GM23338 (cell line): ENCODE data around the gene EIF2AK3. TPM values are rescaled to one million over a fixed set of nuclear protein-coding genes. Genes with fewer than 3 reads are reported as not detected.
A peak's percentile ranks its signal among the peaks of the same experiment; 100 is the strongest.

Experiments used
- ATAC-seq: fragments of 200-7000 bp; cut with Tn5 transposase; 3 replicates; pipeline ENCODE4 v1.9.1; 2020
- DNase-seq: peaks from one replicate; pipeline ENCODE4 v3.0.0-alpha.2; 2015; ENCODE audit warnings: low spot score
- H2AFZ ChIP-seq: fragments of 200-600 bp; sonication (generic); 2 replicates; pipeline ENCODE4 v1.8.0; 2016; ENCODE audit warnings: antibody characterized with exemption, mild to moderate bottlenecking, moderate library complexity
- H3F3A ChIP-seq: fragments of 200-600 bp; sonication (generic); replicated peaks from 2 replicates; pipeline ENCODE4 v1.8.0; 2017; ENCODE audit warnings: antibody characterized with exemption, mixed run types, low read depth
- H3K27ac ChIP-seq: fragments of 200-600 bp; sonication (generic); 2 replicates; pipeline ENCODE4 v1.6.1; 2016; ENCODE audit warnings: low read depth
- H3K27me3 ChIP-seq: fragments of 200-600 bp; sonication (generic); 2 replicates; pipeline ENCODE4 v1.8.0; 2016; ENCODE audit warnings: mild to moderate bottlenecking, mixed run types, moderate library complexity; ENCODE audit not compliant: insufficient read depth
- H3K36me3 ChIP-seq: fragments of 200-600 bp; sonication (generic); 2 replicates; pipeline ENCODE4 v1.8.0; 2016; ENCODE audit warnings: mild to moderate bottlenecking; ENCODE audit not compliant: insufficient read depth
- H3K4me1 ChIP-seq: fragments of 200-600 bp; sonication (generic); 2 replicates; pipeline ENCODE4 v1.8.0; 2016; ENCODE audit warnings: mild to moderate bottlenecking, moderate library complexity; ENCODE audit not compliant: insufficient read depth
- H3K4me2 ChIP-seq: fragments of 200-600 bp; sonication (generic); 2 replicates; pipeline ENCODE4 v1.7.1; 2017; ENCODE audit warnings: mixed run types
- H3K4me3 ChIP-seq: fragments of 200-600 bp; sonication (generic); 2 replicates; pipeline ENCODE4 v1.6.1; 2016; ENCODE audit warnings: mixed run types
- H3K79me2 ChIP-seq: fragments of 200-600 bp; sonication (generic); replicated peaks from 2 replicates; pipeline ENCODE4 v1.8.0; 2017; ENCODE audit warnings: mild to moderate bottlenecking; ENCODE audit not compliant: insufficient read depth
- H3K9me2 ChIP-seq: fragments of 200-600 bp; sonication (generic); 2 replicates; pipeline ENCODE4 v1.8.0; 2017; ENCODE audit not compliant: insufficient read depth
- H4K20me1 ChIP-seq: fragments of 200-600 bp; sonication (generic); replicated peaks from 2 replicates; pipeline ENCODE4 v1.8.0; 2017; ENCODE audit warnings: mild to moderate bottlenecking; ENCODE audit not compliant: insufficient read depth
- H3K27ac Mint-ChIP-seq: 2 replicates; pipeline ENCODE4 v1.8.0; 2020; ENCODE audit warnings: inconsistent platforms, mild to moderate bottlenecking, moderate library complexity, mixed read lengths
- H3K27me3 Mint-ChIP-seq: 3 replicates; pipeline ENCODE4 v1.8.0; 2022; ENCODE audit warnings: low read depth, mild to moderate bottlenecking, moderate library complexity, mixed read lengths, inconsistent platforms; ENCODE audit not compliant: insufficient read depth, poor library complexity
- H3K36me3 Mint-ChIP-seq: 3 replicates; pipeline ENCODE4 v1.8.0; 2021; ENCODE audit warnings: low read depth, mild to moderate bottlenecking, inconsistent platforms, moderate library complexity, mixed read lengths
- H3K4me1 Mint-ChIP-seq: 3 replicates; pipeline ENCODE4 v1.8.0; 2020; ENCODE audit warnings: mild to moderate bottlenecking, inconsistent platforms, mixed read lengths
- H3K4me3 Mint-ChIP-seq: 3 replicates; pipeline ENCODE4 v1.8.0; 2021; ENCODE audit warnings: moderate library complexity, mild to moderate bottlenecking, inconsistent platforms, mixed read lengths
- H3K9me3 Mint-ChIP-seq: 3 replicates; pipeline ENCODE4 v1.8.0; 2020; ENCODE audit warnings: moderate library complexity, mild to moderate bottlenecking, inconsistent platforms, mixed read lengths
- CREB1 ChIP-seq: fragments of 250-450 bp; sonication (Bioruptor Pico); IDR thresholded peaks from 2 replicates; pipeline ENCODE4 v1.5.0; 2020; ENCODE audit warnings: low read depth, mild to moderate bottlenecking, moderate library complexity
- ETS1 ChIP-seq: IDR thresholded peaks from 2 replicates; pipeline ENCODE4 v1.6.1; 2016; ENCODE audit warnings: antibody characterized with exemption
- EZH2phosphoT487 ChIP-seq: fragments of 200-600 bp; sonication (generic); IDR thresholded peaks from one replicate; pipeline ENCODE4 v1.8.1; 2018; ENCODE audit warnings: antibody characterized with exemption; ENCODE audit not compliant: unreplicated experiment
- JUNB ChIP-seq: IDR thresholded peaks from one replicate; pipeline ENCODE4 v1.6.1; 2016; ENCODE audit warnings: antibody characterized with exemption; ENCODE audit not compliant: unreplicated experiment
- NANOG ChIP-seq: IDR thresholded peaks from 2 replicates; pipeline ENCODE4 v1.6.1; 2016; ENCODE audit warnings: antibody characterized with exemption, borderline replicate concordance
- POLR2AphosphoS5 ChIP-seq: IDR thresholded peaks from 2 replicates; pipeline ENCODE4 v1.6.1; 2016; ENCODE audit warnings: antibody characterized with exemption, low read depth
- REST ChIP-seq: IDR thresholded peaks from one replicate; pipeline ENCODE4 v1.6.1; 2018; ENCODE audit warnings: antibody characterized with exemption; ENCODE audit not compliant: unreplicated experiment
- STAT1 ChIP-seq: IDR thresholded peaks from one replicate; pipeline ENCODE4 v1.6.1; 2016; ENCODE audit warnings: antibody characterized with exemption; ENCODE audit not compliant: unreplicated experiment
- ZNF114 ChIP-seq: fragments of 250-450 bp; sonication (Bioruptor Pico); IDR thresholded peaks from 2 replicates; pipeline ENCODE4 v1.5.0; 2020; ENCODE audit warnings: mild to moderate bottlenecking, moderate library complexity
- ZNF331 ChIP-seq: fragments of 250-450 bp; sonication (Bioruptor Pico); IDR thresholded peaks from 2 replicates; pipeline ENCODE4 v1.5.0; 2020; ENCODE audit warnings: low read depth, mild to moderate bottlenecking, moderate library complexity
- ZNF462 ChIP-seq: fragments of 250-450 bp; sonication (Bioruptor Pico); IDR thresholded peaks from 2 replicates; pipeline ENCODE4 v1.5.0; 2020; ENCODE audit warnings: mild to moderate bottlenecking, moderate library complexity
- polyA plus RNA-seq: library from polyadenylated mRNA; unstranded; fragments of >200 nt; fragmentation: Nextera tagmentation; extraction: Ambion mirVana; gene quantifications from 2 replicates; pipeline ENCODE4 v1.2.1, GENCODE V29; 2016
- total RNA-seq: library from RNA; depleted of rRNA; stranded (reverse); fragments of >200 nt; shearing (Covaris generic); gene quantifications from 2 replicates; pipeline ENCODE4 v1.2.3, GENCODE V29; 2014
- TF ChIP-seq, protein P1 (sequence below), 2 experiments: fragments of 200-600 bp in 1 of 2; sonication (generic) in 1 of 2; conservative IDR thresholded peaks; 2 replicates each; pipeline versions ENCODE4 v1.5.1 to v1.6.1; 2016 to 2017; ENCODE audit warnings: antibody characterized with exemption in 2 of 2, low read depth in 2 of 2, mild to moderate bottlenecking in 2 of 2, moderate library complexity in 1 of 2

EIF2AK3 gene
- total and polyA plus RNA-seq, 2 experiments from 2014 or later, result 5.9 to 24.2 TPM

DNA sequence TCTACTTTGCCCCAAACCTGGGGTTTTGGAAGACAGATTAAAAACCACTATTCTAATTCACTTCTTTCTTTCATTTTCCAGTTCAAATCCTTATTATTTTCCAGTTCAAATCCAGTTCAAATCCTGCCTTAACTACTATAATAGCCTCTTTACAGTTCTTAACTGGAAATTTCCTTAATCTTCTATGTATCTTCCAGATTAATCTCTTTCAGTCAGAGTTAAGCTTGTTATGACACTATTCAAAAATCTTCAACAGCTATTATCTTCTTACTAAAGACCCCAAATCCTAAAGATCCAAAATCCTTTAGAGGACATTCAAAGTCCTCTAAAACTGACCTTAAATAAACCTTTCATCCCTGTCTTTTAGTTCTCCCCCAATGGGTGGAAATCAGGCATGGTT, 30.1 kb downstream of the EIF2AK3 start (continued):
- TF ChIP-seq ETS1, result no peak
- no peak for TF ChIP-seq STAT1
- TF ChIP-seq EZH2phosphoT487, result no peak
- no peak for TF ChIP-seq CREB1 (CRISPR knock-in tag)

GRCh38 chr2:88596141-88596830, 31.0 kb downstream of the EIF2AK3 start:
- Histone ChIP-seq H3K79me2 (peaks cover 18% of the 10 kb centered on the region), H3K36me3 (no peaks in the 10 kb centered on the region; the same call in 1 of the 2 replicates), H3K27ac (peak overlapping the region; percentile 8; the same call in 1 of the 2 replicates), H3K4me3 (no peak overlapping the region), H2AFZ (no peak overlapping the region), H4K20me1 (no peaks in the 10 kb centered on the region), H3F3A (no peaks in the 10 kb centered on the region), H3K4me1 (peaks cover 8% of the 10 kb centered on the region), H3K9me2 (no peaks in the 10 kb centered on the region), H3K4me2 (no peak overlapping the region), H3K27me3 (no peaks in the 10 kb centered on the region)
- no peaks in the 10 kb centered on the region for H3K27me3 Mint-ChIP-seq
- H3K4me3 Mint-ChIP-seq, result no peak overlapping the region
- peaks cover 16% of the 10 kb centered on the region for H3K4me1 Mint-ChIP-seq
- DNase-seq, result no peak
- H3K9me3 Mint-ChIP-seq, result no peaks in the 10 kb centered on the region
- peaks cover 16% of the 10 kb centered on the region; the same call in 2 of the 3 replicates for H3K36me3 Mint-ChIP-seq
- ATAC-seq, result no peak
- H3K27ac Mint-ChIP-seq, result no peak overlapping the region
- no peak for TF ChIP-seq ZNF462 (CRISPR knock-in tag)
- no peak for TF ChIP-seq NANOG
- TF ChIP-seq ZNF114 (CRISPR knock-in tag), result no peak
- TF ChIP-seq JUNB, result no peak
- no peak for TF ChIP-seq POLR2AphosphoS5
- TF ChIP-seq REST, result no peak
- TF ChIP-seq, protein P1, sequence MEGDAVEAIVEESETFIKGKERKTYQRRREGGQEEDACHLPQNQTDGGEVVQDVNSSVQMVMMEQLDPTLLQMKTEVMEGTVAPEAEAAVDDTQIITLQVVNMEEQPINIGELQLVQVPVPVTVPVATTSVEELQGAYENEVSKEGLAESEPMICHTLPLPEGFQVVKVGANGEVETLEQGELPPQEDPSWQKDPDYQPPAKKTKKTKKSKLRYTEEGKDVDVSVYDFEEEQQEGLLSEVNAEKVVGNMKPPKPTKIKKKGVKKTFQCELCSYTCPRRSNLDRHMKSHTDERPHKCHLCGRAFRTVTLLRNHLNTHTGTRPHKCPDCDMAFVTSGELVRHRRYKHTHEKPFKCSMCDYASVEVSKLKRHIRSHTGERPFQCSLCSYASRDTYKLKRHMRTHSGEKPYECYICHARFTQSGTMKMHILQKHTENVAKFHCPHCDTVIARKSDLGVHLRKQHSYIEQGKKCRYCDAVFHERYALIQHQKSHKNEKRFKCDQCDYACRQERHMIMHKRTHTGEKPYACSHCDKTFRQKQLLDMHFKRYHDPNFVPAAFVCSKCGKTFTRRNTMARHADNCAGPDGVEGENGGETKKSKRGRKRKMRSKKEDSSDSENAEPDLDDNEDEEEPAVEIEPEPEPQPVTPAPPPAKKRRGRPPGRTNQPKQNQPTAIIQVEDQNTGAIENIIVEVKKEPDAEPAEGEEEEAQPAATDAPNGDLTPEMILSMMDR (conservative IDR thresholded peaks at IDR 0.05; ENCODE audit: low read depth in 2 of 2), result no peak
- TF ChIP-seq ZNF331 (CRISPR knock-in tag), result no peak
